22Rv1 (cell line): Measurements from ENCODE around the gene PTPRM.

ENCODE experiments used
- H3K27ac ChIP-seq: fragments of 450-650 bp; 2 replicates; pipeline ENCODE4 v1.5.1; 2017
- CTCF ChIP-seq: fragments of 450-650 bp; IDR thresholded peaks from 2 replicates; pipeline ENCODE4 v1.5.1; 2017; ENCODE audit warnings: mild to moderate bottlenecking
- ZFX ChIP-seq: fragments of 450-650 bp; IDR thresholded peaks from 2 replicates; pipeline ENCODE4 v1.6.1; 2017; ENCODE audit warnings: antibody characterized with exemption, borderline replicate concordance

Gene PTPRM

GRCh38 chr18:7669361-7669760, 102.2 kb downstream of the PTPRM start:
- no peak for TF ChIP-seq CTCF
- TF ChIP-seq ZFX, result no peak
- no peak overlapping the region for H3K27ac ChIP-seq

GRCh38 chr18:7671105-7671504, 104.0 kb downstream of the PTPRM start:
- no peak for TF ChIP-seq CTCF
- TF ChIP-seq ZFX, result no peak
- H3K27ac ChIP-seq, result no peak overlapping the region

DNA sequence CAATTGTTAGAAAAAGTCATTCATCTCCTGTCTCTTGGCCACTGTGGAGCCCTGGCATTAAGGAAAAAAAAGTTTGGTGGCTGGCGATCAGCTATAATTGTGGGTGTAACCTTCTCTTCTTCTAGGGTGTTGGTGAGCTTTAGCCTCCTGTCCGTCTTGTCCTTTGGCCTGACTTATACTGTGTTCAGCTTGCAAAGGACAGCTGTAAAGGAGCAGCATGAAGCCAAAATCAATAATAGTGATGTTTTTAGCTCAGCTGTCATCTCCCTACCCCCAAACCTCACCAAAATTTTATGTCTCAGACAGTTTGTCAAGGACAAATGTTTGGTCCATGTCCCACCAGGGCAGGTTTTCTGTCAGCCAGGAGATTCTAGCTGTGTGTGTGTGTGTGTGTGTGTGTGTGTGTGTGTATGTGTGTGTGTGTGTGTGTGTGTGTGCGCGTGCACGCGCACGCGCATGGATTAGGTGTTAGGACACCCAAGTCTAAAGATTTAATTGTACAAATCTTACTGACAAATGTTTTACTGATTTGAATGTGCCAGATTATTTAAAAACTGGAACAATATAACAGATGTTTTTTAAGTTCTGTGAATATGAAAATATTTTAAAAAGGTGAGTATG, 109.2 kb downstream of the PTPRM start:
- no peak for TF ChIP-seq ZFX
- no peak for TF ChIP-seq CTCF
- H3K27ac ChIP-seq, result no peak overlapping the region

- no peak overlapping the region for H3K27ac ChIP-seq
- TF ChIP-seq CTCF (no peak), ZFX (no peak)
These were observed 109.9 kb downstream of the PTPRM start for GRCh38 chr18:7677001-7677400.

- TF ChIP-seq CTCF, result no peak
- no peak for TF ChIP-seq ZFX
- no peak overlapping the region for H3K27ac ChIP-seq
These were observed 110.3 kb downstream of the PTPRM start for GRCh38 chr18:7677424-7677823.

DNA sequence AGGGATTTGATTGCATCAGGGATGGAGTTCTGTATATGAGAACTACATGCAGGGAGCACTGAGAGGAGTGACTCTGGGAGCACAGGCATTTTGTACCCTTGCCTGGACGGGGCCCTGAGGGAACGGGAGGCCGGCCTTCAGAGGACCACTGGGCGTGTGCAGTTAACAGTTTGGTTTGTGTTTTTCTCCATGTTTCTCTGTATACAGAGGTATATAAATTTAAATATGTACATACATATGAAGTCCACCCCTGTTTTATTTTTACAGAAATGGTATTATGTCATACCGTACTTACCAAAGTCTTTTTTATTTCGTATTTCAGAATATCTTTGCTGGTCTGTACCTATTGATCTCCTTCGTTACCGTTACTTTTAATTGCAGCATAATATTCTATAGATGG, 111.3 kb downstream of the PTPRM start:
- TF ChIP-seq ZFX (no peak), CTCF (no peak)
- no peak overlapping the region for H3K27ac ChIP-seq

- no peak overlapping the region for H3K27ac ChIP-seq
- TF ChIP-seq CTCF, result no peak
- no peak for TF ChIP-seq ZFX
These were observed 111.7 kb downstream of the PTPRM start for GRCh38 chr18:7678801-7679200.
